Panc1 (cell line): ENCODE results near the gene CD8A. TPM values are rescaled to one million over a fixed set of nuclear protein-coding genes. Genes with fewer than 3 reads are reported as not detected.
A peak's percentile ranks its signal among the peaks of the same experiment; 100 is the strongest.

ENCODE experiments used
- ATAC-seq: fragments of 200-7000 bp; cut with Tn5 transposase; 2 replicates; pipeline ENCODE4 v1.9.1; 2020; ENCODE audit warnings: mild to moderate bottlenecking, moderate library complexity
- BruUV-seq: library from RNA; stranded (reverse); fragments of 400-500 nt; replicated peaks from 2 replicates; lab custom pipeline; 2021; lab: Mats Ljungman, UMichigan
- CTCF ChIA-PET: fragments of 300-600 bp; sonication (Branson Sonifier 250); formaldehyde crosslinking; loops from one replicate; lab custom pipeline; 2022; ENCODE audit warnings: antibody characterized with exemption; lab: Charles Lee
- POLR2A ChIA-PET: fragments of 300-600 bp; sonication (Branson Sonifier 250); formaldehyde crosslinking; loops from one replicate; lab custom pipeline; 2022; ENCODE audit warnings: antibody characterized with exemption; lab: Charles Lee
- DNase-seq: peaks from one replicate; pipeline ENCODE4 v3.0.0-alpha.2; 2010; ENCODE audit warnings: low read depth, low spot score
- H3K27ac ChIP-seq: 2 replicates; pipeline ENCODE4 v1.5.1; 2011; ENCODE audit warnings: mild to moderate bottlenecking, low read length, inconsistent platforms
- H3K27me3 ChIP-seq: fragments of 200-500 bp; sonication (Bioruptor generic); 2 replicates; pipeline ENCODE4 v1.6.0; 2014; ENCODE audit warnings: low read length, inconsistent platforms; ENCODE audit not compliant: control insufficient read depth, insufficient read depth
- H3K36me3 ChIP-seq: fragments of 200-500 bp; sonication (Bioruptor generic); 2 replicates; pipeline ENCODE4 v1.5.1; 2014; ENCODE audit warnings: inconsistent platforms, mild to moderate bottlenecking, low read length, moderate library complexity; ENCODE audit not compliant: control insufficient read depth, insufficient read depth
- H3K4me1 ChIP-seq: 2 replicates; pipeline ENCODE4 v1.5.1; 2011; ENCODE audit warnings: inconsistent platforms, mild to moderate bottlenecking, low read length, moderate library complexity; ENCODE audit not compliant: control insufficient read depth, insufficient read depth
- H3K4me3 ChIP-seq, 2 experiments: 2 replicates each; pipeline ENCODE4 v1.5.1; 2011 to 2012; ENCODE audit warnings: low read depth in 2 of 2, low read length in 2 of 2, mild to moderate bottlenecking in 2 of 2, inconsistent platforms in 1 of 2, moderate library complexity in 1 of 2
- H3K9me3 ChIP-seq: fragments of 200-500 bp; sonication (Bioruptor generic); 2 replicates; pipeline ENCODE4 v1.5.1; 2014; ENCODE audit warnings: low read depth, mild to moderate bottlenecking, inconsistent platforms, low read length, moderate library complexity; ENCODE audit not compliant: control insufficient read depth, insufficient read depth
- POLR2AphosphoS5 ChIP-seq: IDR thresholded peaks from 2 replicates; pipeline ENCODE4 v1.6.1; 2012; ENCODE audit warnings: mild to moderate bottlenecking, low read depth, low read length, moderate library complexity
- REST ChIP-seq, 2 experiments: IDR thresholded peaks; 2 replicates each; pipeline ENCODE4 v1.6.1; 2011 to 2012; ENCODE audit warnings: low read depth in 2 of 2, control low read depth in 1 of 2, low read length in 1 of 2, mild to moderate bottlenecking in 1 of 2, moderate library complexity in 1 of 2; ENCODE audit not compliant: insufficient read depth in 1 of 2
- SIN3A ChIP-seq: IDR thresholded peaks from 2 replicates; pipeline ENCODE4 v1.6.1; 2012; ENCODE audit warnings: low read depth, mild to moderate bottlenecking, low read length, moderate library complexity, borderline replicate concordance; ENCODE audit not compliant: insufficient read depth
- TCF7L2 ChIP-seq: IDR thresholded peaks from 2 replicates; pipeline ENCODE4 v1.6.1; 2011; ENCODE audit warnings: mild to moderate bottlenecking, low read depth, low read length, inconsistent platforms
- in situ Hi-C: cut with HindIII; loops from 2 replicates; pipeline ENCODE4 v1.10.0; 2016; ENCODE audit warnings: low sequenced_read_pairs, low pct_unique_long_range_greater_than_20kb
- intact Hi-C: fragments of 100-400 bp; cut with micrococcal nuclease; formaldehyde crosslinking; loops from one replicate; pipeline ENCODE4 v1.10.0; 2022; ENCODE audit not compliant: unreplicated experiment
- total RNA-seq: library from RNA; stranded (reverse); gene quantifications from one replicate; pipeline ENCODE4 v1.2.1, GENCODE V29; 2021; ENCODE audit not compliant: unreplicated experiment
- TF ChIP-seq, protein P1 (sequence below): fragments of 450-650 bp; IDR thresholded peaks from 2 replicates; pipeline ENCODE4 v1.5.1; 2017; ENCODE audit warnings: mild to moderate bottlenecking

CD8A gene
- total RNA-seq, 1 experiment from 2014 or later, result 0.41 TPM

DNA sequence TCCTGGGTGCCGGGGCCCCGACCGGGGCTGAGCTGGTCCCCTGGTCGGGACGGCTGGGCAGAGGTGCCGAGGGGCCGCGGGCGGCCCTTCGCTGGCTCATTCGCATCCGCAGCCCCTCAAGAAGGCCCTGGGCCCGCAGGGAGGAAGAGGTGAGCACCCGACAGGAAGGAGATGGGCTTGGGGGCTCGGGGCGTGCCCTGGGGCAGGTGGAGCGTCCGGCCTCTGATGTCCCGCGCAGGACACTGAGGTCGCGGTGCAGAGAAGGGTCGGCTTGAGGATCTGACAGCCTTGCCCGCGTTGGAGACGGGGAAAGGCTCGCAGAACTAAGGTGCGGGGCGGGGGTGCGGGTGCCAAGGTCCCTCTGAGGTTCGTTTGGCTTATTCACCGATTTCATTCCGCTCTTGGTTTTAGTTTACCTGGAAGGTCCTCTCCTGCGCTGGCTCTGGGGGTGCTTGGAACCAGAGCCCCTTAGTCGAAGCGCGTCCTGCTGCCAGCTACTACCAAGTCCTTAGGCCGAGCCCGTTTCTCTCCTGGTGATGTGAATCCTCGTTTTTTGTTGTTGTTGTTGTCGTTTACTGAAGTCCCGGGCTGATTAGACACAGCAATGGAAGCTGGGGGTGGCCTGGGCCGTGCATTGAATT lies 18.9 kb upstream of the CD8A start:
- BruUV-seq, result no TSS peak
- H3K27ac ChIP-seq, result no peak overlapping the region
- intact Hi-C loops (no loop called here), in situ Hi-C loops (no loop called here)
- TF ChIP-seq POLR2AphosphoS5 (no peak), TCF7L2 (no peak), SIN3A (no peak), REST (IDR thresholded peaks at IDR 0.05; ENCODE audit: insufficient read depth in 1 of 2, low read depth in 2 of 2, low read length in 1 of 2) (no peak)
- TF ChIP-seq, protein P1, sequence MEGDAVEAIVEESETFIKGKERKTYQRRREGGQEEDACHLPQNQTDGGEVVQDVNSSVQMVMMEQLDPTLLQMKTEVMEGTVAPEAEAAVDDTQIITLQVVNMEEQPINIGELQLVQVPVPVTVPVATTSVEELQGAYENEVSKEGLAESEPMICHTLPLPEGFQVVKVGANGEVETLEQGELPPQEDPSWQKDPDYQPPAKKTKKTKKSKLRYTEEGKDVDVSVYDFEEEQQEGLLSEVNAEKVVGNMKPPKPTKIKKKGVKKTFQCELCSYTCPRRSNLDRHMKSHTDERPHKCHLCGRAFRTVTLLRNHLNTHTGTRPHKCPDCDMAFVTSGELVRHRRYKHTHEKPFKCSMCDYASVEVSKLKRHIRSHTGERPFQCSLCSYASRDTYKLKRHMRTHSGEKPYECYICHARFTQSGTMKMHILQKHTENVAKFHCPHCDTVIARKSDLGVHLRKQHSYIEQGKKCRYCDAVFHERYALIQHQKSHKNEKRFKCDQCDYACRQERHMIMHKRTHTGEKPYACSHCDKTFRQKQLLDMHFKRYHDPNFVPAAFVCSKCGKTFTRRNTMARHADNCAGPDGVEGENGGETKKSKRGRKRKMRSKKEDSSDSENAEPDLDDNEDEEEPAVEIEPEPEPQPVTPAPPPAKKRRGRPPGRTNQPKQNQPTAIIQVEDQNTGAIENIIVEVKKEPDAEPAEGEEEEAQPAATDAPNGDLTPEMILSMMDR, result no peak
- ChIA-PET POLR2A (no interaction called here), CTCF (no interaction called here)
- no peaks in the 10 kb centered on the region for H3K27me3 ChIP-seq
- H3K4me3 ChIP-seq, result peak overlapping the region; percentile 63 to 69
- 0 out of 2 replicates have a peak, but pooled peaks cover 4% of the 10 kb centered on the region for H3K4me1 ChIP-seq
- ATAC-seq (no peak), DNase-seq (no peak)
- no peaks in the 10 kb centered on the region for H3K9me3 ChIP-seq
- H3K36me3 ChIP-seq, result no peaks in the 10 kb centered on the region

DNA sequence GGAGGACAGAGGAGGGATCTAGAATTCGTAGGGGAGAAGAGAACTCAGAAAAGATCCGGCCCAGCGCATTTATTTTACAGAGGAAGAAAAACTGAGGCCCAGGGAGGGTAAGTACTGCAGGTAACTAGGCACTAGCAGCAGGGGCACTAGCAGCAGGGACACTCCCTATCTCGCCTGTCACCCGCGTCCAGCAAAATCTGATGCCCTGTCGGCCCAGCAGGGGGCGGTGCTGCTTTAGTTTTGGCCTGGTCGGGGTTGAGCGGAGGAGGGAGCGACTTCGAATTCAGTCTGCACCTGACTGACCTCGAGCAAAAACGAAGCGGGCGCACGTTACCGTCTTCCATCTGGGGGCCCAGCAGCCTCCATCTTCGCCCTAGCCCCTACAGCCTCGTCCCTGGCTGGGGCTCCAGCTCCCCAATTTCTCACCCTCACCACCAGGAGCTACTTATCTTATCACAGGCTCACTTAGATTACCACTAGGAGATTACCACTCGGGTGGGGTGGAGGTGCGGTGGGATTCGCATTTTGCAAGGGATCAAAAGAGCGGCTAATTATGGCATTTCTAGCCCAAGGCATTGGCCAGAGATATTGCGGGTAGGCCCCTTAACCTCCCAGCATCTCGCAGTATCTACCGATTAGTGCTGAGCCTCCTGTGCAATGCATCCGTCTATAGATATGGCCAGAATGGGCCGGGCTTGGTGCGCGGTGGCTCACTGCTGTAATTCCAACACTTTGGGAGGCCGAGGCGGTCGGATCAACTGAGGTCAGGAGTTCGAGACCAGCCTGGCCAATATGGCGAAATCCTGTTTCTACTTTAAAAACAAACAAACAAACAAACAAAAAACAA lies 17.8 kb upstream of the CD8A start:
- peak; percentile 76 for DNase-seq
- H3K4me3 ChIP-seq, result peak overlapping the region; percentile 63 to 69
- no peaks in the 10 kb centered on the region for H3K36me3 ChIP-seq
- in situ Hi-C loops, result no loop called here
- H3K27me3 ChIP-seq, result no peaks in the 10 kb centered on the region
- H3K4me1 ChIP-seq, result 0 out of 2 replicates have a peak, but pooled peaks cover 4% of the 10 kb centered on the region
- no peaks in the 10 kb centered on the region for H3K9me3 ChIP-seq
- ChIA-PET CTCF (no interaction called here), POLR2A (no interaction called here)
- peak; percentile 64; the same call in 1 of the 2 replicates for TF ChIP-seq SIN3A
- TF ChIP-seq TCF7L2, result peak; percentile 36; the same call in 1 of the 2 replicates
- TF ChIP-seq POLR2AphosphoS5, result no peak
- TF ChIP-seq, protein P1, result peak; percentile 91
- TF ChIP-seq REST (IDR thresholded peaks at IDR 0.05; ENCODE audit: insufficient read depth in 1 of 2, low read depth in 2 of 2, low read length in 1 of 2), result 0 out of 4 replicates have a peak, but pooled peaks of 1 of the 2 experiments have one; percentile 41
- H3K27ac ChIP-seq, result peak overlapping the region; percentile 68; the same call in 1 of the 2 replicates
- intact Hi-C loops, result no loop called here
- TSS peak; percentile 64 for BruUV-seq
- ATAC-seq, result peak; percentile 94
